CD14-positive monocyte (primary cell): Measurements from ENCODE around the gene HTR2A. TPM values are rescaled to one million over a fixed set of nuclear protein-coding genes. Genes with fewer than 3 reads are reported as not detected.

ENCODE experiments used
- DNase-seq, 3 donors: peaks; one replicate each; pipeline ENCODE4 v3.0.0-alpha.2; 2011 to 2022
- H2AFZ ChIP-seq: 2 replicates; pipeline ENCODE4 v1.6.0; 2012; ENCODE audit warnings: mild to moderate bottlenecking, low read depth, low read length, inconsistent platforms; ENCODE audit not compliant: insufficient read depth, poor library complexity, severe bottlenecking
- H3K27ac ChIP-seq, 2 donors: 1 replicate in 1 of 2; 2 replicates in 1 of 2; pipeline ENCODE4 v1.5.1; 2012 to 2013; ENCODE audit warnings: low read length in 2 of 2, control low read depth in 1 of 2, inconsistent platforms in 1 of 2, low read depth in 1 of 2, mild to moderate bottlenecking in 1 of 2
- H3K27me3 ChIP-seq, 2 donors: one replicate each; pipeline versions ENCODE4 v1.6.0 to v1.6.1; 2011 to 2013; ENCODE audit warnings: low read length in 2 of 2; ENCODE audit not compliant: control insufficient read depth in 2 of 2, insufficient read depth in 2 of 2
- H3K36me3 ChIP-seq, 2 donors: replicated peaks in 1 of 2; 1 replicate in 1 of 2; 2 replicates in 1 of 2; pipeline versions ENCODE4 v1.5.1 to v1.6.1; 2012 to 2013; ENCODE audit warnings: low read length in 2 of 2, control low read depth in 1 of 2, inconsistent platforms in 1 of 2, mild to moderate bottlenecking in 1 of 2; ENCODE audit not compliant: insufficient read depth in 2 of 2, control insufficient read depth in 1 of 2
- H3K4me1 ChIP-seq, 2 donors: 1 replicate in 1 of 2; 2 replicates in 1 of 2; pipeline versions ENCODE4 v1.5.1 to v1.6.1; 2012 to 2013; ENCODE audit warnings: low read length in 2 of 2, control low read depth in 1 of 2, inconsistent platforms in 1 of 2, mild to moderate bottlenecking in 1 of 2, moderate library complexity in 1 of 2; ENCODE audit not compliant: insufficient read depth in 2 of 2, control insufficient read depth in 1 of 2
- H3K4me2 ChIP-seq: replicated peaks from 2 replicates; pipeline ENCODE3; 2012; ENCODE audit warnings: low read length, moderate library complexity, mild to moderate bottlenecking; ENCODE audit not compliant: poor library complexity, severe bottlenecking; ENCODE audit errors: extremely low read depth
- H3K4me3 ChIP-seq, 3 experiments: fragments of 200-600 bp in 1 of 3; sonication (generic) in 1 of 3; replicated peaks in 1 of 3; 1 replicate in 2 of 3; 2 replicates in 1 of 3; pipeline ENCODE4 v1.5.1; 2011 to 2013; ENCODE audit warnings: low read length in 3 of 3, mild to moderate bottlenecking in 3 of 3, control low read depth in 2 of 3, low read depth in 2 of 3, inconsistent platforms in 1 of 3, moderate library complexity in 1 of 3
- H3K79me2 ChIP-seq: 2 replicates; pipeline ENCODE4 v1.6.0; 2012; ENCODE audit warnings: mild to moderate bottlenecking, control low read depth, inconsistent platforms, low read length, moderate library complexity; ENCODE audit not compliant: insufficient read depth
- H3K9ac ChIP-seq: 2 replicates; pipeline ENCODE4 v1.6.0; 2017; ENCODE audit warnings: low read length, mild to moderate bottlenecking; ENCODE audit not compliant: insufficient read depth, poor library complexity, severe bottlenecking
- H3K9me3 ChIP-seq, 2 donors: replicated peaks in 1 of 2; 1 replicate in 1 of 2; 2 replicates in 1 of 2; pipeline versions ENCODE4 v1.5.1 to v1.6.1; 2012 to 2013; ENCODE audit warnings: low read length in 2 of 2, control low read depth in 1 of 2; ENCODE audit not compliant: control insufficient read depth in 1 of 2, insufficient read depth in 1 of 2
- H4K20me1 ChIP-seq: 2 replicates; pipeline ENCODE4 v1.6.0; 2012; ENCODE audit warnings: mild to moderate bottlenecking, low read length, control low read depth, moderate library complexity; ENCODE audit not compliant: insufficient read depth
- H3K27ac Mint-ChIP-seq, 7 donors: one replicate each; pipeline ENCODE4 v1.8.0; 2020; ENCODE audit warnings: mild to moderate bottlenecking in 7 of 7, mixed read lengths in 7 of 7, moderate library complexity in 6 of 7, inconsistent platforms in 2 of 7
- H3K27me3 Mint-ChIP-seq, 3 donors: one replicate each; pipeline ENCODE4 v1.8.0; 2021 to 2022; ENCODE audit warnings: low read depth in 3 of 3, mild to moderate bottlenecking in 3 of 3, mixed read lengths in 3 of 3, moderate library complexity in 3 of 3, inconsistent platforms in 1 of 3
- H3K36me3 Mint-ChIP-seq, 2 donors: one replicate each; pipeline ENCODE4 v1.8.0; 2020; ENCODE audit warnings: mixed read lengths in 2 of 2, inconsistent platforms in 1 of 2, mild to moderate bottlenecking in 1 of 2
- H3K4me1 Mint-ChIP-seq: one replicate; pipeline ENCODE4 v1.8.0; 2020; ENCODE audit warnings: mild to moderate bottlenecking, mixed read lengths
- H3K4me3 Mint-ChIP-seq, 2 donors: one replicate each; pipeline ENCODE4 v1.8.0; 2020; ENCODE audit warnings: mild to moderate bottlenecking in 2 of 2, mixed read lengths in 2 of 2, moderate library complexity in 1 of 2
- H3K9me3 Mint-ChIP-seq, 7 donors: one replicate each; pipeline ENCODE4 v1.8.0; 2020 to 2022; ENCODE audit warnings: mixed read lengths in 7 of 7, mild to moderate bottlenecking in 6 of 7, moderate library complexity in 6 of 7, inconsistent platforms in 2 of 7
- CTCF ChIP-seq: fragments of 200-600 bp; IDR thresholded peaks from one replicate; pipeline ENCODE4 v1.8.0; 2022; ENCODE audit warnings: antibody characterized with exemption, mild to moderate bottlenecking
- whole genome bisulfite sequencing: methylation state at CpG from one replicate; pipeline ENCODE4 v1.1.5; 2013; ENCODE audit warnings: missing lambda C conversion rate; ENCODE audit not compliant: insufficient coverage; 5-methylcytosine and 5-hydroxymethylcytosine counted together
- intact Hi-C, 2 donors: fragments of 100-400 bp; cut with micrococcal nuclease; formaldehyde crosslinking; loops; one replicate each; pipeline versions ENCODE4 v1.15.0 to v1.15.1; 2023
- polyA plus RNA-seq, 3 donors: library from polyadenylated mRNA; depleted of rRNA in 1 of 3; unstranded in 2 of 3; stranded (reverse) in 1 of 3; fragments of 300-500 nt in 2 of 3; fragments of >200 nt in 1 of 3; fragmentation: Illumina TruSeq in 2 of 3; gene quantifications; 1 replicate in 2 of 3; 2 replicates in 1 of 3; pipeline ENCODE4 v1.2.3, GENCODE V29; 2012 to 2021

The HTR2A gene
- polyA plus RNA-seq, 3 donors: not detected

GRCh38 chr13:46913757-46914156, 16.9 kb upstream of the HTR2A start:
- H3K4me2 ChIP-seq: no peak overlapping the region
- no peak overlapping the region for H3K27ac ChIP-seq
- no peaks in the 10 kb centered on the region for H4K20me1 ChIP-seq
- no CpG with 5 or more reads among the region's 1 CpG for WGBS
- H2AFZ ChIP-seq: no peak overlapping the region
- H3K27me3 ChIP-seq: no peaks in the 10 kb centered on the region
- intact Hi-C loops: no loop called here
- H3K9me3 Mint-ChIP-seq: peaks cover 0 to 6% (median 0%) of the 10 kb centered on the region in 7 donors
- H3K4me3 ChIP-seq: no peak overlapping the region
- H3K36me3 ChIP-seq: no peaks in the 10 kb centered on the region
- H3K4me3 Mint-ChIP-seq: no peak overlapping the region
- no peaks in the 10 kb centered on the region for H3K36me3 Mint-ChIP-seq
- H3K4me1 ChIP-seq: no peaks in the 10 kb centered on the region
- DNase-seq: no peak
- H3K27ac Mint-ChIP-seq: no peak overlapping the region
- H3K27me3 Mint-ChIP-seq: peaks cover 0 to under 1% (median 0%) of the 10 kb centered on the region in 3 donors
- H3K79me2 ChIP-seq: no peaks in the 10 kb centered on the region
- no peaks in the 10 kb centered on the region for H3K4me1 Mint-ChIP-seq
- H3K9ac ChIP-seq: no peak overlapping the region
- TF ChIP-seq CTCF: no peak
- no peaks in the 10 kb centered on the region for H3K9me3 ChIP-seq

- Histone ChIP-seq H3K36me3 (no peaks in the 10 kb centered on the region), H3K4me3 (no peak overlapping the region), H3K79me2 (no peaks in the 10 kb centered on the region), H3K4me1 (no peaks in the 10 kb centered on the region), H3K9me3 (no peaks in the 10 kb centered on the region), H3K27ac (no peak overlapping the region), H4K20me1 (no peaks in the 10 kb centered on the region), H3K9ac (no peak overlapping the region), H3K4me2 (no peak overlapping the region), H2AFZ (no peak overlapping the region), H3K27me3 (no peaks in the 10 kb centered on the region)
- Mint-ChIP-seq H3K9me3 (no peaks in the 10 kb centered on the region), H3K27me3 (peaks cover 0 to 3% (median 2%) of the 10 kb centered on the region in 3 donors), H3K36me3 (no peaks in the 10 kb centered on the region), H3K4me3 (no peak overlapping the region), H3K27ac (no peak overlapping the region), H3K4me1 (no peaks in the 10 kb centered on the region)
- TF ChIP-seq CTCF: no peak
- no peak for DNase-seq
- intact Hi-C loops: no loop called here
- no CpG with 5 or more reads among the region's 3 CpGs for WGBS
Measured at GRCh38 chr13:46909042-46909441, 12.2 kb upstream of the HTR2A start.
